HEK293T (cell line): ENCODE measurements around the gene TBC1D5.

Experiments used
- CTCF ChIA-PET: fragments of 350-600 bp; formaldehyde crosslinking; extraction: SDS; loops from one replicate; lab custom pipeline; 2021; ENCODE audit warnings: antibody characterized with exemption, inconsistent platforms; lab: Yijun Ruan, JAX
- POLR2A ChIA-PET: fragments of 350-600 bp; formaldehyde crosslinking; extraction: SDS; loops from one replicate; lab custom pipeline; 2020; ENCODE audit warnings: antibody characterized with exemption, inconsistent platforms; lab: Yijun Ruan, JAX
- DNase-seq: peaks from one replicate; pipeline ENCODE4 v3.0.0; 2012; ENCODE audit warnings: mixed read lengths; ENCODE audit errors: extremely low spot score
- ARNT ChIP-seq: fragments of 450-650 bp; IDR thresholded peaks from 2 replicates; pipeline ENCODE4 v1.6.1; 2017; ENCODE audit warnings: mild to moderate bottlenecking
- BHLHE40 ChIP-seq: fragments of 450-650 bp; IDR thresholded peaks from 2 replicates; pipeline ENCODE4 v1.6.1; 2016; ENCODE audit warnings: mild to moderate bottlenecking, moderate library complexity, borderline replicate concordance
- CTBP1 ChIP-seq: fragments of 450-650 bp; IDR thresholded peaks from 2 replicates; pipeline ENCODE4 v1.6.1; 2016; ENCODE audit warnings: borderline replicate concordance
- ELF4 ChIP-seq: fragments of 450-650 bp; IDR thresholded peaks from 2 replicates; pipeline ENCODE4 v1.6.1; 2017; ENCODE audit warnings: antibody characterized with exemption
- FOXA1 ChIP-seq: fragments of 450-650 bp; IDR thresholded peaks from 2 replicates; pipeline ENCODE4 v1.6.1; 2016; ENCODE audit warnings: mild to moderate bottlenecking
- FOXK2 ChIP-seq: fragments of 450-650 bp; IDR thresholded peaks from 2 replicates; pipeline ENCODE4 v1.6.1; 2016; ENCODE audit warnings: mild to moderate bottlenecking
- FOXM1 ChIP-seq: fragments of 450-650 bp; IDR thresholded peaks from 2 replicates; pipeline ENCODE4 v1.6.1; 2017; ENCODE audit warnings: mild to moderate bottlenecking, borderline replicate concordance
- HDGF ChIP-seq: fragments of 450-650 bp; IDR thresholded peaks from 2 replicates; pipeline ENCODE4 v1.6.1; 2017; ENCODE audit warnings: antibody characterized with exemption, borderline replicate concordance
- L3MBTL2 ChIP-seq: fragments of 450-650 bp; conservative IDR thresholded peaks from 2 replicates; pipeline ENCODE4 v1.6.1; 2016; ENCODE audit warnings: mild to moderate bottlenecking
- LEF1 ChIP-seq: fragments of 450-650 bp; IDR thresholded peaks from 2 replicates; pipeline ENCODE4 v1.6.1; 2017; ENCODE audit warnings: mild to moderate bottlenecking, borderline replicate concordance
- NFRKB ChIP-seq: fragments of 450-650 bp; IDR thresholded peaks from 2 replicates; pipeline ENCODE4 v1.6.1; 2016; ENCODE audit warnings: mild to moderate bottlenecking, moderate library complexity
- PKNOX1 ChIP-seq: fragments of 450-650 bp; IDR thresholded peaks from 2 replicates; pipeline ENCODE4 v1.6.1; 2016
- SP1 ChIP-seq: fragments of 450-650 bp; IDR thresholded peaks from 2 replicates; pipeline ENCODE4 v1.6.1; 2017
- SUZ12 ChIP-seq: fragments of 450-650 bp; IDR thresholded peaks from 2 replicates; pipeline ENCODE4 v1.6.1; 2016; ENCODE audit warnings: mild to moderate bottlenecking
- TARDBP ChIP-seq: fragments of 450-650 bp; IDR thresholded peaks from 2 replicates; pipeline ENCODE4 v1.6.1; 2016
- ZNF384 ChIP-seq: fragments of 450-650 bp; IDR thresholded peaks from 2 replicates; pipeline ENCODE4 v1.6.1; 2016

Gene TBC1D5

GRCh38 chr3:17772556-17772955, 30.1 kb upstream of the TBC1D5 start:
- ChIA-PET CTCF (no interaction called here), POLR2A (no interaction called here)
- TF ChIP-seq NFRKB (no peak), PKNOX1 (no peak), FOXM1 (no peak), FOXA1 (no peak), HDGF (no peak), CTBP1 (no peak), SP1 (no peak), LEF1 (no peak), FOXK2 (no peak), L3MBTL2 (no peak), TARDBP (no peak)
- no peak for DNase-seq

GRCh38 chr3:17771177-17772017, 29.0 kb upstream of the TBC1D5 start:
- CTCF ChIA-PET: no interaction called here
- TF ChIP-seq PKNOX1 (no peak), FOXA1 (no peak), NFRKB (no peak), L3MBTL2 (no peak), ELF4 (no peak), FOXK2 (no peak), CTBP1 (no peak), ARNT (no peak), LEF1 (no peak), SP1 (no peak), SUZ12 (no peak), BHLHE40 (no peak), TARDBP (no peak)
- POLR2A ChIA-PET: no interaction called here
- DNase-seq: no peak

- CTCF ChIA-PET: no interaction called here
- no peak for DNase-seq
- TF ChIP-seq PKNOX1: no peak
- no peak for TF ChIP-seq L3MBTL2
- TF ChIP-seq ELF4: no peak
- no peak for TF ChIP-seq SUZ12
- TF ChIP-seq FOXA1: no peak
- TF ChIP-seq FOXK2: no peak
- POLR2A ChIA-PET: no interaction called here
Measured at GRCh38 chr3:17770682-17771081, 28.3 kb upstream of the TBC1D5 start.

- DNase-seq: no peak
- TF ChIP-seq PKNOX1 (no peak), SP1 (no peak), TARDBP (no peak), BHLHE40 (no peak), ARNT (no peak), FOXA1 (no peak), LEF1 (no peak), HDGF (no peak), NFRKB (no peak), ZNF384 (no peak)
- ChIA-PET POLR2A (no interaction called here), CTCF (no interaction called here)
Measured at GRCh38 chr3:17765819-17766472, 23.5 kb upstream of the TBC1D5 start.

GRCh38 chr3:17761563-17761962, 19.1 kb upstream of the TBC1D5 start:
- no peak for DNase-seq
- TF ChIP-seq NFRKB (no peak), SUZ12 (no peak), BHLHE40 (no peak), L3MBTL2 (no peak), ARNT (no peak), LEF1 (no peak), FOXA1 (no peak), SP1 (no peak), HDGF (no peak), ZNF384 (no peak), ELF4 (no peak), CTBP1 (no peak), TARDBP (no peak)
- ChIA-PET POLR2A (no interaction called here), CTCF (no interaction called here)

GRCh38 chr3:17759901-17760300, 17.5 kb upstream of the TBC1D5 start:
- CTCF ChIA-PET: no interaction called here
- POLR2A ChIA-PET: no interaction called here
- no peak for DNase-seq
- no peak for TF ChIP-seq CTBP1
- no peak for TF ChIP-seq ZNF384
- TF ChIP-seq TARDBP: no peak
- TF ChIP-seq ARNT: no peak
- TF ChIP-seq LEF1: no peak
- no peak for TF ChIP-seq BHLHE40
